Measurements from ENCODE around the gene CFB. TPM values are rescaled to one million over a fixed set of nuclear protein-coding genes. Genes with fewer than 3 reads are reported as not detected.
"Not testable (repeated sequence)": the region's sequence is repeated elsewhere in the genome, so short reads cannot be mapped to it uniquely, and the experiment has no call there.

CFB gene
- total and polyA plus RNA-seq, 12 donors, result 0.78 to 166 (median 28.2) TPM

DNA sequence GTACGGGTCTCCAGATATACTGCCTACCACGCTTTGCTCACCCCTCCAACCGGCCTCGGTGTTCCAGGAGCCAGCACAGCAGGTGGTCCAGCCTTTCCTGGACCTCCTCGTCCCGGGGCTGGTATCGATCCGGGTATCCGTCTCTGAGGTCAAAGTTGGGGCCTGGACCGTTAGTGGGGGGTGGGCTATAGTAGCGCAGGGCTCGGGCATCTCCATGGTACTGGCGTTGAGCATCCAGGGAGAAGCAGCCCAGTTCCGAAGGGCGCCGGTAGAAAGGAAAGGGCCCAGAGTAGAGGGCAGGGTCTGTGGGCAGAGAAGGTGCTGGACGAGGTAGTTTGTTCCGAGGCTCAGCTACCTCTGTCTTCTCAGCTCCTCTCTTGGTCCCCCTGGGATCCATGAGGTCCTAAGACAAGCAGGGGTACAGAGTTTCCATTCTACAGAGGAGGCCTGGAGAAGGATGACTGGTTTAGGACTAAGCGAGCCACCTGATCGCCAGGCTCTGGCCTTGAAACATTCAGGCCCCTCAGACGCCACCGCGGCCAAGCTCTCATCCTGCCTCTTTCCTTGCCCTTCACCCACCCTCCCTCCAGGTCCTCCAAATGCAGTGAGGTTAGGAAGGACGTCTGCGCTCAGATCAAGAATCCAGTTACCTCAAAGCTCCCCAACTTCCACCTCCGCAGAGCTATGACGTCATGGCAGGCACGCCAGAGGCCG lies 25.5 kb downstream of the CFB start:
- Histone ChIP-seq H3K4me1 (replicated peaks in 1 of 2) (peaks cover 20 to 40% of the 10 kb centered on the region in 2 donors), H3K4me3 (peak overlapping the region in 2 of 4 donors; percentile 40 to 82), H3K27ac (peak overlapping the region; percentile 95 to 99 (median 99)), H3K27me3 (no peaks in the 10 kb centered on the region), H3K9me3 (replicated peaks in 1 of 3) (no peaks in the 10 kb centered on the region), H3K36me3 (replicated peaks in 1 of 2) (peaks cover 0 to 40% of the 10 kb centered on the region in 2 donors)
- DNase-seq, result peak in 2 of 7 donors; percentile 41 to 46
- 20 to 31% (median 21%) methylated on average over 21 to 29 of the region's 29 CpGs for WGBS, 4 donors
- TF ChIP-seq POLR2A (IDR thresholded peaks at IDR 0.05), result no peak
- TF ChIP-seq CTCF (IDR thresholded peaks at IDR 0.05), result peak in 1 of 6 experiments; percentile 14
- intact Hi-C loops (cut with DNase I), result no loop called here

- Histone ChIP-seq H3K4me3 (peak within 1 kb of the TSS in 3 of 4 donors; percentile 40 to 89 (median 82)), H3K9me3 (replicated peaks in 1 of 3) (no peaks in the 10 kb centered on the region), H3K36me3 (replicated peaks in 1 of 2) (peaks cover 0 to 32% of the 10 kb centered on the region in 2 donors), H3K4me1 (replicated peaks in 1 of 2) (peaks cover 20 to 40% of the 10 kb centered on the region in 2 donors), H3K27ac (peak within 1 kb of the TSS; percentile 95 to 99 (median 99)), H3K27me3 (no peaks in the 10 kb centered on the region)
- WGBS, 4 donors, result 0% methylated on average over 6 to 62 of the region's 62 CpGs
- DNase-seq, result peak; percentile 95 to 99 (median 98)
- intact Hi-C loops (cut with DNase I), result no loop called here
- TF ChIP-seq CTCF (IDR thresholded peaks at IDR 0.05) (no peak), POLR2A (IDR thresholded peaks at IDR 0.05) (peak; percentile 54 to 70)
Measured at GRCh38 chr6:31971993-31972708, 26.3 kb downstream of the CFB start, which contains the start of gene DXO. DXO (minus strand) TSS chr6:31972138; CDS start chr6:31971675, 463 bp downstream.

- H3K9me3 ChIP-seq (replicated peaks in 1 of 3), result no peaks in the 10 kb centered on the region
- H3K4me3 ChIP-seq, result peak overlapping the region in 3 of 4 donors; percentile 40 to 89 (median 82)
- H3K27me3 ChIP-seq, result no peaks in the 10 kb centered on the region
- TF ChIP-seq POLR2A (IDR thresholded peaks at IDR 0.05), result peak in 1 of 2 donors; percentile 46
- no peak for TF ChIP-seq CTCF (IDR thresholded peaks at IDR 0.05)
- H3K4me1 ChIP-seq (replicated peaks in 1 of 2), result peaks cover 20 to 40% of the 10 kb centered on the region in 2 donors
- 8 to 17% (median 10%) methylated on average over 7 to 19 of the region's 19 CpGs for WGBS, 4 donors
- peak overlapping the region; percentile 95 to 99 (median 99) for H3K27ac ChIP-seq
- intact Hi-C loops (cut with DNase I), result no loop called here
- DNase-seq, result peak in 6 of 7 donors; percentile 52 to 86 (median 80)
- peaks cover 0 to 26% of the 10 kb centered on the region in 2 donors for H3K36me3 ChIP-seq (replicated peaks in 1 of 2)
Measured at GRCh38 chr6:31972709-31973350, 26.9 kb downstream of the CFB start.

- DNase-seq, result peak in 1 of 7 donors; percentile 14
- Histone ChIP-seq H3K36me3 (replicated peaks in 1 of 2) (peaks cover 0 to 10% of the 10 kb centered on the region in 2 donors), H3K4me1 (replicated peaks in 1 of 2) (peaks cover 16 to 28% of the 10 kb centered on the region in 2 donors)
- H3K27ac ChIP-seq; H3K27me3 ChIP-seq; intact Hi-C loops (cut with DNase I); H3K9me3 ChIP-seq (replicated peaks in 1 of 3); H3K4me3 ChIP-seq: not testable (repeated sequence)
- 95 to 97% (median 97%) methylated on average over 24 to 30 of the region's 30 CpGs; no CpG with 5 or more reads in 1 of the 4 donors for WGBS, 4 donors
Measured at GRCh38 chr6:31976065-31976464, 30.2 kb downstream of the CFB start.
